ENCODE data around the gene LRMDA.

LRMDA gene

GRCh38 chr10:76430061-76430645 lies 998.7 kb downstream of the LRMDA start:
- no peaks in the 10 kb centered on the region for H3K4me1 Mint-ChIP-seq

DNA sequence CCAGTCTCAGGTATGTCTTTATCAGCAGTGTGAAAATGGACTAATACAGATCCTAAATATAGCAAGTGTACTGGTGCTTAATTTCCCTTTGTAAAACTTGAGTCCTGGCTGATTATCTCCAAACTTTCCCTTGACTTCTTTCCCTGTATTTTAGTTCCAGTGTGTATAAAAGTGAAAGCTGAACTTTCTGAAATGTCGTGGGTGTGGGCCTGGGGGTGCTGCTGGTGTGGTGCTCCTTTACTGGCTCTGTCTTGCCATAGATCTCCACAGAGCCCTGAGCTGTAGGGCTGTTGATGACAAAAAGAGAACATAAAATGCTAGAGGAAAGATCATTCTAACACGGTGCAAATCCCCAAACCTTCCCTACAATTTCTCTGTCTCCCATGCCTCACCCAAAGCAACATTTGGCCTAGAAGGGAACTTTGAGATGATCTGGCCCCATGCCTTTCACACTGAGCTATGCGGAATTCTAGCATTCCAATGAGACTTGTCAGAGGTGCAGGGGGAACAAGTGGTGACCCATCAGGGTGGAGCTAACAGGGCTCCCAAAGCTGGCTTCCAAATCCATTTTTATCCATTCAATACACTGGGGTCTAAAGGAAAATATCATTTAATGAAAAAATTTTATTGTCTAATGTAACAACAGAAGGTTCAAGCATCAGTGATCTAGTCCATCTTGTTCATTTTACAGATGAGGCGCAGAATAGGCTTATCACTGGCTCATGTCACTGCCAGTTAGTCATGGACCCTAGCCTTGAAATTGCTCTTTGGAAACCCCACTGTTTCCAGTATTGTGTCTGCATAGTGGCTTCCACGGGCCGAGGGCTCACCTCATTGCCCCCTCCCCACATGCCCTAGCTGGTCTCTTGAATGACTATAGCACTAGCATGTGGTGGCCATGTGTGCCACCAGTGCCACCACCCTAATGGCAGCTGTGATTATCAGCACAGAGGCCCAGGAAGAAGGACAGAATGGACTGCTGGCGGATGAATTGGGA lies 1000.9 kb downstream of the LRMDA start:
- no peak overlapping the region for H3K4me3 Mint-ChIP-seq
- DNase-seq = no peak
- no peaks in the 10 kb centered on the region for H3K36me3 Mint-ChIP-seq
- H3K9me3 Mint-ChIP-seq = peaks cover 8% of the 10 kb centered on the region
- CTCF ChIA-PET = no interaction called here
- H3K27me3 Mint-ChIP-seq = no peaks in the 10 kb centered on the region
- H3K4me1 Mint-ChIP-seq = no peaks in the 10 kb centered on the region
- H3K27ac Mint-ChIP-seq = no peak overlapping the region

More at GRCh38 chr10:76430061-76430645, 998.7 kb downstream of the LRMDA start:
- Mint-ChIP-seq H3K36me3 (no peaks in the 10 kb centered on the region), H3K9me3 (peaks cover 6% of the 10 kb centered on the region), H3K27me3 (no peaks in the 10 kb centered on the region), H3K4me3 (no peak overlapping the region), H3K27ac (no peak overlapping the region)
- CTCF ChIA-PET = interaction anchor here (0.6 kb wide), 1 partner anchor 1160 kb away, joined by 3 read pairs; no protein-coding TSS in a partner anchor
- DNase-seq = no peak

DNA sequence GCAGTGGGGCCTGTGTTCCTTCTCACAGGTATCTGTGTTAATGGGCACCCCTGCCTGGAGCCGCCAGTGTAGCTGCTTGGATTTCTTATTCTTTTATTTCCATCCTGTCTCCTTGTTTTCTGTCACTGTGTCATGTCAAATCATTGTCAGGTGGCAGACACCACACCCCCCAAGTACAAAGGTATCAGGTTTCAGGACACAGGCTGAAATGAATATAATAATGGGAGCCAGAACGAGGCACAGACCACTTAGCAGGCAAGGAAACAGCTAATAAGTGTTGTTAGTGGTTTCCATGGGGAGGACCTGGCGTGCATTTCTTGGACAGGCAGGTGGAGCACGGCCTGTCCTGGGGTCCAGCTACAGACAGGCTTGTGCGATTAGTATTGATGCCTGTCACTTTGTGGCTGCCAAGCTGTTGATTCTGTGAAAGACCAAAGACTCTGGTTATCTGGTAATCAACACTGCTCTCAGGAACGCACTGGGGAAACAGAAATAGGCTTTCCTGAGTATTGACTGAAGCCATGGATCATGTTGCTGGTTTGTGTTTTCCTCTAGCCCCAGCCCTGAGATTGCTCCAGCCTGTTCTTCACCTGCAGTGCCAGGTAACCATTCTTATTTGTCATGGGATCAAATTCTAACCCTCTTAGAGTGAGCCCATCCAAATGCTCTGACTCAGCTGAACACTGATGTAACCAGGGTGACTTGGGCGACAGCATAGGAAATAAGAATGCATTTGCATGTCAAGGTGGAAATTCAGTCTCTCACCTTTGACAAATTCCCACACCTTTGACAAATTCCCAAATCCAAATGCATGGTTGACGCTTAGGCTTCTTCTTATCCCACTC lies 1002.0 kb downstream of the LRMDA start:
- no peak for DNase-seq
- CTCF ChIA-PET = no interaction called here
- Mint-ChIP-seq H3K9me3 (peaks cover 8% of the 10 kb centered on the region), H3K36me3 (no peaks in the 10 kb centered on the region), H3K27ac (no peak overlapping the region), H3K4me1 (no peaks in the 10 kb centered on the region), H3K27me3 (no peaks in the 10 kb centered on the region), H3K4me3 (no peak overlapping the region)

DNA sequence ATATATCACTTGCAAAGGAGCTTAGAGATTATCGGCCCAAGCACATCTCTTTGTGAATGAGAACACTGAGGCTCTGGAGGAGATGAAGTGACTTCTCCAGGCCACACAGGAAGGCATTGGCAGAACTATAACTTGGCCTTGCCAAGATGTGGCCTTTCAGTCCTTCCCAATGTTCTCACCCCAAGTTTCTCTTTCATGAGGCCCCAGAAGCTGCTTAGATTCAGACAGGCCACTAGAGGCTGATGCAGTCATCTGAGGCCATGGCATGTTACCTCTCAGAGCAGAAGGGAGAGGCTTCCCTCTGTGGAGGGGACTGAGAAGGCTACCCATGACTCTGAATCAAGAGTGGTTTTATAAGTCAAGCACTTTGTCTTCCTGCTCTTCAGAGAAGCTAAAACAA lies 1003.7 kb downstream of the LRMDA start:
- DNase-seq = no peak
- Mint-ChIP-seq H3K27ac (no peak overlapping the region), H3K4me3 (no peak overlapping the region), H3K9me3 (peaks cover 10% of the 10 kb centered on the region), H3K36me3 (no peaks in the 10 kb centered on the region), H3K27me3 (no peaks in the 10 kb centered on the region), H3K4me1 (no peaks in the 10 kb centered on the region)
- CTCF ChIA-PET = no interaction called here

DNA sequence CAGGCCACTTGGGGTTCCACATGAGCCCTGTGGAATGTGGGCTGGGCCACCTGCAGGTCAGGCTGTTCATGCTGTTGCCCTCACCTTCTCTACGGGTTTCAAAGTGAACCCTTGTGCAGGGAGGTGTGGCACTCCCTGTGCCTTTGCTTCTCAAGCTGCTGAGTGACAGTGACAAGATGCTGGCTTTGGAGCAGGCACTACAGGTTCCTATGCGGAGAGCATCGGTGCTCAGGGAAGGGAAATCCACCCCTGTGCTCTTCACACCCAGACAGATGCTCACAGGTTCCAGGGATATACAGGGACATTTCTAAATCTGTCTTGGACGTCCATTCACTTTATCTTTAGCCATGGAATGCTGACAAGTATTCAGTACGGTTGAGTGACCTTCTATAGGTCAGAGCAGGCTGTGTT lies 1005.0 kb downstream of the LRMDA start:
- H3K27me3 Mint-ChIP-seq = no peaks in the 10 kb centered on the region
- DNase-seq = no peak
- peaks cover 9% of the 10 kb centered on the region for H3K9me3 Mint-ChIP-seq
- no peak overlapping the region for H3K27ac Mint-ChIP-seq
- H3K36me3 Mint-ChIP-seq = no peaks in the 10 kb centered on the region
- no peaks in the 10 kb centered on the region for H3K4me1 Mint-ChIP-seq
- no peak overlapping the region for H3K4me3 Mint-ChIP-seq
- CTCF ChIA-PET = no interaction called here

DNA sequence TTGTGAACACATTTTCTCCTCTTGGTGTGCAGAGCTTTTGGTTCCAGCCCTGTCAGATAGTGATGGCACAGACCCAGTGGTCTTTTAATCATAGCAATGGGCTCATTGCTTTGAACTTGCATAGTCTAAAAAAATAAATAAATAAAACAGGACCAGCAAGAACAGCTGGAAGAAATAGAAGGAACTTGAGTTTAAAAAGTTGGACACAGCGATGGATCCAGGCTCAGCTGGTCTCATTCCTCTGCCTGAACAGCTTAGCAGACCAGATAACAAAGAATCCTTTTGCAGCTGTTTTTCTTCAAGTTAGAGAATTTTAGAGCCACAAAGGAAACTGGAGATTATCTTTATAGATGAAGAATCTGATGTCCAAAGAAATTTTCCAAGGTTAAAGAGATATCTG lies 1005.6 kb downstream of the LRMDA start:
- Mint-ChIP-seq H3K4me3 (no peak overlapping the region), H3K27ac (no peak overlapping the region), H3K36me3 (no peaks in the 10 kb centered on the region), H3K4me1 (no peaks in the 10 kb centered on the region), H3K27me3 (no peaks in the 10 kb centered on the region), H3K9me3 (peaks cover 8% of the 10 kb centered on the region)
- DNase-seq = no peak
- CTCF ChIA-PET = no interaction called here

- no peak for DNase-seq
- Mint-ChIP-seq H3K9me3 (peaks cover 4% of the 10 kb centered on the region), H3K4me1 (no peaks in the 10 kb centered on the region), H3K27me3 (no peaks in the 10 kb centered on the region), H3K36me3 (no peaks in the 10 kb centered on the region), H3K27ac (no peak overlapping the region), H3K4me3 (no peak overlapping the region)
- CTCF ChIA-PET = no interaction called here
Observed at GRCh38 chr10:76440426-76440825, 1009.0 kb downstream of the LRMDA start.

DNA sequence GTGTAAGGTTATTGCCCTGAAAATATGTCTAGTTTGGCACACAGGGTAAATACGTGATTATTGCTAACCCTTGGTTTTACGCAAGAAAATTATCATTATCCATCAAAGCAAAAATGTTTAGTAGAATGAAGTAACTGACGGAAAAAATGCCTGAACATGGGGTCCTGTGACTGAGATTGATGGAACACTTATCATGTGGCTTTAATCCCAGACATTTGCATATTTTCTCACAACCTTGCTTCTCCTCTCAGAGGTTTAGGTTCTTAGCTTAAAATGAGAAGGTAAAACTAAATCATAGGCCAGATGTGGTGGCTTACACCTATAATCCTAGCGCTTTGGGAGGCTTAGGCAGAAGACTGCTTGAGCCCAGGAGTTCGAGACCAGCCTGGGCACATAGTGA lies 1010.7 kb downstream of the LRMDA start:
- Mint-ChIP-seq H3K9me3 (peaks cover 2% of the 10 kb centered on the region), H3K4me1 (no peaks in the 10 kb centered on the region), H3K27ac (no peak overlapping the region), H3K4me3 (no peak overlapping the region), H3K27me3 (no peaks in the 10 kb centered on the region), H3K36me3 (no peaks in the 10 kb centered on the region)
- DNase-seq = no peak
- CTCF ChIA-PET = no interaction called here

DNA sequence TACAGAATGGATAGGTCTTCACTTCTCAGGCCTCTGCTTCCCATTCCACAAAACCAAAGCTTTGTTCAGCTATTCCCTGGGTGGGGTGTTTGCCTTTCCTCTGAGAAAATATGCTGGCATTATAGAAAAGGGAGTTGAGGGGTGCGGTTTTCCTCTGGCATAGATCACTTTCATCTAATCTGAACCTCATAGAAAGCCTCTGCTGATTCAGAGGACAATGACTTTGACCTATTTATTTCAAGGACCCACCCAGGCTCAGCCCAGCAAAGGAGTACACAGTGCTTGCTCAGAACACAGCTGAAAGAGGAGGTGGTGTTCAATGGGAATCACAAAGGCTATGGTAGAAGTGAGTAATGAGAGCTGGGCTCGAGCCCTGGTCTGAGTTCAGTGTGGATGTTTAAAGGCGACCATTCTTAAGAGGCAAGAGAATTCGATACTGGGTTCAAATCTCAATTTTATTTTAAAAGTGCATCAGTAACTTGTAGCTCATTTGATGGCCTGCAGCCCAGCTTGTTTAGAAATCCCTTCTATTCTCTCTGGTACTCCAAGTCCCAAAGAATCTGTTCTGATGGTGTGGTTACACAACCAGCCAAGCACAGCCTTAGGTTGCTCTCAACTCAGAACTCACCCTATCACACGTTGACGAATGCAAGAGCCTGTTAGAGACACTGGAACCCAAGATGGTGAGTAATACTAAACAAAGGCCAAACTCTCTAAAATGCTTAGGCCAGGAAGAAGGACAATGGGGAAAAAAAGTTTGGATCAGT lies 1012.8 kb downstream of the LRMDA start:
- Mint-ChIP-seq H3K4me1 (no peaks in the 10 kb centered on the region), H3K27ac (no peak overlapping the region), H3K4me3 (no peak overlapping the region), H3K9me3 (peaks cover 2% of the 10 kb centered on the region), H3K36me3 (no peaks in the 10 kb centered on the region), H3K27me3 (no peaks in the 10 kb centered on the region)
- CTCF ChIA-PET = no interaction called here
- DNase-seq = no peak

DNA sequence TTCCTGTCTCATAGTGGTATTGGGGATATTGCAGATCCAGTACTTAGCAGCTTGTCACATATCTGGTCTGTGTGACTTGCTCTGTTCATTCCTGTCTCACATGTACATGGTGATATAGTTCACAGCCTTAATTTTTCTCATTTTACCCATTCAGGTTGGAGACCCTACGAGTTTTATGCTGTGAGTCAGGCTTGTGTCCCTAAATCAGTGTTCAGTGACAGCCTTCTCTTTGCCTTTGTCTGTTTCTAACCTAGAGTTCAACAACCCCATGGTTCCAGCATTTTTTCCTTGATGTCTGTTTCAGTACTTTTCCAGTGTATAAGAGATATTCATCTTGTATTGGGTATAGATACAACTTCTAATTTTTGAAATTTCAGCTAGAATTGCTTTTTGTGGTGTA lies 1016.2 kb downstream of the LRMDA start:
- no peaks in the 10 kb centered on the region for H3K4me1 Mint-ChIP-seq
- H3K36me3 Mint-ChIP-seq = no peaks in the 10 kb centered on the region
- H3K27ac Mint-ChIP-seq = no peak overlapping the region
- no peaks in the 10 kb centered on the region for H3K27me3 Mint-ChIP-seq
- DNase-seq = no peak
- H3K9me3 Mint-ChIP-seq = no peaks in the 10 kb centered on the region
- CTCF ChIA-PET = no interaction called here
- H3K4me3 Mint-ChIP-seq = no peak overlapping the region

GRCh38 chr10:76451911-76452310 lies 1020.5 kb downstream of the LRMDA start:
- DNase-seq = no peak
- H3K4me3 Mint-ChIP-seq = no peak overlapping the region
- H3K9me3 Mint-ChIP-seq = peaks cover 7% of the 10 kb centered on the region
- no peaks in the 10 kb centered on the region for H3K4me1 Mint-ChIP-seq
- no peak overlapping the region for H3K27ac Mint-ChIP-seq
- CTCF ChIA-PET = no interaction called here
- no peaks in the 10 kb centered on the region for H3K27me3 Mint-ChIP-seq
- H3K36me3 Mint-ChIP-seq = no peaks in the 10 kb centered on the region

- CTCF ChIA-PET = no interaction called here
- DNase-seq = no peak
- Mint-ChIP-seq H3K36me3 (no peaks in the 10 kb centered on the region), H3K27ac (no peak overlapping the region), H3K4me3 (no peak overlapping the region), H3K4me1 (no peaks in the 10 kb centered on the region), H3K27me3 (no peaks in the 10 kb centered on the region), H3K9me3 (peaks cover 7% of the 10 kb centered on the region)
Observed at GRCh38 chr10:76453332-76453731, 1021.9 kb downstream of the LRMDA start.

DNA sequence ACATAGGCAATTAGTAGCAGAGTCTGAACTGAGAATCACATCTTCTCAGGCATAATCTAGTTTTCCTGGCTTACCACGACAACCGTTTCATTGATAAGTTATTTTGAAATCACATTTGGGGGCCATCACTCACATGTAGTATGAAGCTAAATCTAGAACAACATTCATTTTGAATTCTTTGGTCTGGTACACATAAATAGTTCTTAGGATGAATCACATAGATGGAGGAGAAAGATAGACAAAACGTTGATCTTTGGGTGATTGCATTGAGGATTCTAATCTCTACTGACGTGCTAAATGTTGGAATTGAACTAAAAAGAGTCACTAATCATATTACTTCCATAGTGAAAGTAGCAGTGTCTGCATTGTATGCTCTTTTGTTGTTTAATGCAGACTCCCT lies 1022.6 kb downstream of the LRMDA start:
- Mint-ChIP-seq H3K4me3 (no peak overlapping the region), H3K4me1 (no peaks in the 10 kb centered on the region), H3K9me3 (peaks cover 7% of the 10 kb centered on the region), H3K27ac (no peak overlapping the region), H3K27me3 (no peaks in the 10 kb centered on the region), H3K36me3 (no peaks in the 10 kb centered on the region)
- DNase-seq = no peak
- CTCF ChIA-PET = no interaction called here
